ENCODE measurements around the gene RSKR.

Gene RSKR

DNA sequence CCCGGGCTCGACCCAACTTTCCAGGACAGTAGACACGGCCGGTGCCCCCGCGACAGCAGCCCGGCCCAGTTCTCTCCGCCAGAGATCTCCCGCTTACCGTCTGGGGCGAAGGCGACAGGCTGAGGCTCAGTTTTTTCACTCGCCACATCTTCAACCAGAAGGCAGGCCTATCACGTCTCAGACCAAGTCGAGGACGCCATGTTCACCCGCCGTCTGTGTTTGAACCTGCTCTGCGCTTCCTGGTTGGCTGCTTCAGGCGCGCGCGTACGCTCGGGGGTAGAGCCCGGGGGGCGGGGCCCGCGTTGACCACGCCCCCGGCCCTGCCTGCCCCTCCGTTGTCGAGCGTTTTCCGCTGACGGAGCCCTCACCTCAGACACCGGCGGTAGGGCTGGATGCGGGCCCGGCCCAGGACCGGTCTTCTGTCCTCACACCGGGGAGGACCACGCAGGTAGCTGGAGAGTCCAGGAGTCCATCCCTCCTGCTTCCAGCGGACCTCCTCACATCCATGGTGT, 15.1 kb downstream of the RSKR start, which contains the start of gene SPAG5:
Gene SPAG5 (minus strand): TSS at position 227 of the 512 bp plus-strand sequence. CDS start 79 bp downstream, at position 148.
- Histone ChIP-seq H3K27me3 (ENCODE audit: control insufficient read depth, insufficient read depth, low read length) (no peaks in the 10 kb centered on the region), H3K4me3 (ENCODE audit: low read length) (peak within 1 kb of the TSS; percentile 82), H3K4me1 (ENCODE audit: control insufficient read depth, insufficient read depth, low read length) (peaks cover 2% of the 10 kb centered on the region; the same call in 1 of the 2 replicates), H3K36me3 (ENCODE audit: control insufficient read depth, insufficient read depth, low read length) (no peaks in the 10 kb centered on the region), H3K27ac (ENCODE audit: low read length) (no peak within 1 kb of the TSS), H3K9me3 (ENCODE audit: control insufficient read depth, insufficient read depth, low read length) (no peaks in the 10 kb centered on the region)
- no CpG with 5 or more reads among the region's 44 CpGs for WGBS (ENCODE audit: insufficient coverage, insufficient read length)
- peak; percentile 85 for DNase-seq (ENCODE audit: low read depth, low spot score)

DNA sequence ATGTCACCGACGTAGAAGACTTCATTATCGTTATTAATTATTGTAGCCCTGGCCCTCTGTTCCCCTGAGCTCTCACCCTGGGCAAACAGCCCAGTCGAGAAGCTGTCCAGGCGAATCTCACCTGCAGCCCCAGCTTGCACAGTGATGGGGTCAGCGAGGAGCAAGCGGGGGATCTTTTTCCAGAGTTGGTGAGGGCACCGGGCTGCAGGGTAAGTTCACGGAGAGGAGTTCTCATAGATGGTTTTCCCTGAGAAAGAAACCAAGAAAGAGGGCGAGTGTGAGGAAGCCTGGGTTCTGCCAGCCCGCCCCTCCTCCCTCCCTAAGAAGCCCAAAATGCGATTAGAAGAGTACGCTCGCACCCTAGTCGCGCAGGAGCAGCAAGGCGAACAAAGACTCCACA, 15.6 kb downstream of the RSKR start:
- H3K36me3 ChIP-seq (ENCODE audit: control insufficient read depth, insufficient read depth, low read length): no peaks in the 10 kb centered on the region
- no peaks in the 10 kb centered on the region for H3K27me3 ChIP-seq (ENCODE audit: control insufficient read depth, insufficient read depth, low read length)
- H3K4me3 ChIP-seq (ENCODE audit: low read length): peak overlapping the region; percentile 82
- no peak for DNase-seq (ENCODE audit: low read depth, low spot score)
- no peak overlapping the region for H3K27ac ChIP-seq (ENCODE audit: low read length)
- H3K9me3 ChIP-seq (ENCODE audit: control insufficient read depth, insufficient read depth, low read length): no peaks in the 10 kb centered on the region
- peaks cover 2% of the 10 kb centered on the region; the same call in 1 of the 2 replicates for H3K4me1 ChIP-seq (ENCODE audit: control insufficient read depth, insufficient read depth, low read length)
- WGBS (ENCODE audit: insufficient coverage, insufficient read length): no CpG with 5 or more reads among the region's 17 CpGs

DNA sequence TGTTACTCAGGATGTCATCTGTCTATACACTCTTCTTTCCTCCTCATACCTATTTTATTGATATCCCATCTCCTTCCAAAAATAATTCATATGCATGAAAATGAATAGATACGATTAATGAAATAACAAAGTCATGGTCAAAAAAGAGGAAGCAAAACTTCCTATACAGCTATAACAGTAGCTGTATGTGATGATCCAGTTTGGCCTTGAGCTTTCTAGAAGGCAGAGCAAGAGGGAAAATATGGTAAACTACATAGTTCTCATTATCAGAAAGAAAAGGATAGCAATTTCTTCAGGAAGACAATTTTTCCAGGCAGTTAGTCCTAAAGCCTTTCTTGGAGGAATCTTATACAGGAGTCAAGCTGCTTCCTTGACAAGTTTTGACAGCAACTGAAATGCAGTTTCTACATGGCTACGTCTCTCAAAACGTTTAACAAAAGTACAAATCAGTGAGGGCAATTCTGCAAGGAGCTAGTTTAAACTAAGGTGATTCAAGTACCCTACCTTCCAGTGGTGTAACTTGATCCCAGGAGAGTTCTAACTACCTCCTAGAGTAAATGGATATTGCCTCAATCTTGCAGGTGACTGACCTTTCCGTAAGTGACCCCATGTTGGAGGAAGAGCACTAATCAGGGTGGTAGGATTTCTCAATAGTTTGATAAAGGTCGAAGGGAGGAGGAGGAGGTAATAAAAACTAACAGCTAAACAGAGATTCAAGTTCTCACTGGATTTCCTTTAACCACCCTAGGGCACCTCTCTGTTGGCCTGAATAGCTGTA, 16.2 kb downstream of the RSKR start:
- Histone ChIP-seq H3K36me3 (ENCODE audit: control insufficient read depth, insufficient read depth, low read length) (peaks cover under 1% of the 10 kb centered on the region; the same call in 1 of the 2 replicates), H3K9me3 (ENCODE audit: control insufficient read depth, insufficient read depth, low read length) (no peaks in the 10 kb centered on the region), H3K27me3 (ENCODE audit: control insufficient read depth, insufficient read depth, low read length) (no peaks in the 10 kb centered on the region), H3K4me1 (ENCODE audit: control insufficient read depth, insufficient read depth, low read length) (peaks cover 2% of the 10 kb centered on the region; the same call in 1 of the 2 replicates), H3K4me3 (ENCODE audit: low read length) (peak overlapping the region; percentile 82; the same call in 1 of the 2 replicates), H3K27ac (ENCODE audit: low read length) (no peak overlapping the region)
- WGBS (ENCODE audit: insufficient coverage, insufficient read length): 100% methylated on average over 1 of the region's 5 CpGs
- DNase-seq (ENCODE audit: low read depth, low spot score): no peak

DNA sequence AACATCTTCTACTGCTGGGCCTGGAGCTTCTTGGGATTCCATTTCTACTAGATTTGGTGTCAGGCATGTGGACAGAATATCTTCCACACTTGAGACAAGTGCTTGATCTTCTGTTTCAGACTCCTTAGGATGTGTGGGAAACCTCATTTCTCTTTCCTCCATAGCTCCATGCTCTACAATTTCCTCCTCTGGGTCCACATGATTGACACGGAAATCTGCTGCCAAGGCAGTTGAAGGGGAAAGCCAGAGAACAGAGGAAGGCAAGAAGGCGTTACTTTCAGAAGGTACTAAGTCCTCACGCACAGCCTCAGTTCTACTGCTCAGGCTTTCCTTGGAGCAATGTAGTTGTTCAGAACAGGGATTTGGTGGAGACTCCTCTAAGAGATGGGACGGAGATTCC, 21.7 kb downstream of the RSKR start:
- no peaks in the 10 kb centered on the region for H3K9me3 ChIP-seq (ENCODE audit: control insufficient read depth, insufficient read depth, low read length)
- no CpG with 5 or more reads among the region's 4 CpGs for WGBS (ENCODE audit: insufficient coverage, insufficient read length)
- no peaks in the 10 kb centered on the region for H3K4me1 ChIP-seq (ENCODE audit: control insufficient read depth, insufficient read depth, low read length)
- peaks cover 20% of the 10 kb centered on the region; the same call in 1 of the 2 replicates for H3K36me3 ChIP-seq (ENCODE audit: control insufficient read depth, insufficient read depth, low read length)
- H3K27me3 ChIP-seq (ENCODE audit: control insufficient read depth, insufficient read depth, low read length): no peaks in the 10 kb centered on the region
- no peak overlapping the region for H3K27ac ChIP-seq (ENCODE audit: low read length)
- H3K4me3 ChIP-seq (ENCODE audit: low read length): no peak overlapping the region
- no peak for DNase-seq (ENCODE audit: low read depth, low spot score)

DNA sequence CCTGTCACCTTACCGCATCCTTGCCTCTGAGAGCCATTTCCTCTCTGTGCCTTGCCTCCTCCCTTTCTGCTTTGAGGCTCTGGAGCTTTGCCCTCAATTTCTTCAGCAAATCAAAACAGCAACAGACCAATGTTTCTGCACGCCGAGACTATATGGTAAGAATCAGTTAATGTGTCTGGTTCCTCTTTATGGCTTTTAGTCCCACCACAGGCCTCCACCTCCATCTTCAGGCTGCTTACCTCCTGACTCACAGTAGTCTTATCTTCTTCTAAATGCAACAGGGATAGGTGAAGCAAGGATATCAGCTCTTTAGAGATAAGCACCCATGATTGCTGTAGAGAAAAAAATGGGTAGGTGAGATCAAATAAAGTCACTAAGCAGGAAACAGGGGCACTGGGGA, 28.1 kb downstream of the RSKR start:
- H3K4me1 ChIP-seq (ENCODE audit: control insufficient read depth, insufficient read depth, low read length): no peaks in the 10 kb centered on the region
- DNase-seq (ENCODE audit: low read depth, low spot score): no peak
- H3K27ac ChIP-seq (ENCODE audit: low read length): no peak overlapping the region
- WGBS (ENCODE audit: insufficient coverage, insufficient read length): no CpG with 5 or more reads among the region's 3 CpGs
- no peaks in the 10 kb centered on the region for H3K9me3 ChIP-seq (ENCODE audit: control insufficient read depth, insufficient read depth, low read length)
- no peak overlapping the region for H3K4me3 ChIP-seq (ENCODE audit: low read length)
- no peaks in the 10 kb centered on the region for H3K27me3 ChIP-seq (ENCODE audit: control insufficient read depth, insufficient read depth, low read length)
- H3K36me3 ChIP-seq (ENCODE audit: control insufficient read depth, insufficient read depth, low read length): peaks cover 46% of the 10 kb centered on the region

DNA sequence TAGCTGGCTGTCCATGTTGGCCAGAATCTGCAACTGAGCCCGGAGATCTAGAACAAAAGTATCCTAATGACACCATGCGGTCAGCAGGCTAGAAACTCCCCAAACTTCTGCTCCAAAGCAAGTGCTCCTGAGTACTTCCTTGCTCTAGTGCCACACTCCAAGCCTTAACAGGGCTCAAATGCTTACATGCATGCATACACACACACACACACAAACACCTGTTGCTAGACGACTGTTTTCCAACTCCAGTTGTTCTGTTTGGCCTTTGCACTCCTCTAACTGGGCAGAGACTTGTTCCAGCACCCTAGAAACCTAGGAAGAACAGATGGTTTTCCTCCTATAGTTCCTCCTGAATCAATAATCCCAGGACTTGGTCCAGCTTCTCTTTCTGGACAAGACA, 29.6 kb downstream of the RSKR start:
- peaks cover 50% of the 10 kb centered on the region for H3K36me3 ChIP-seq (ENCODE audit: control insufficient read depth, insufficient read depth, low read length)
- no CpG with 5 or more reads among the region's 3 CpGs for WGBS (ENCODE audit: insufficient coverage, insufficient read length)
- no peak for DNase-seq (ENCODE audit: low read depth, low spot score)

DNA sequence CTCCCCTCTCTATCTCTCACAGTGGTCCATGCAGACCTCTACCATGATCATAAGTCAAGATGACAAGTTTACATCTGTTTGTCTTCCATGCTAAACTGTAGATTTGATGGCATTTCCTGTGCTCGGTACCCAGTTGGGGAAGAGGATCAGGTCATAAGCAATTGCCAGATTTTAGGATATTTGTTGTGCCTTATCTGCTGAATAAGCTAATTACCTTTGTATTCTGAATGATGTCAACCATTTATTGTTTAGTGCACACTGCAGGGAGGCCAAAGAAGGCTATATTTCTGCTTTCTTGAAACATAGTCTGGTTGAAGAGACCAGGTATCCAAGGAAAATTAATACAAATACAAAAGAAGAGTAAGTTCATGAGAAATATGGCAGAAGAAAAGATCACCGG, 31.5 kb downstream of the RSKR start:
- Histone ChIP-seq H3K9me3 (ENCODE audit: control insufficient read depth, insufficient read depth, low read length) (no peaks in the 10 kb centered on the region), H3K4me3 (ENCODE audit: low read length) (no peak overlapping the region), H3K36me3 (ENCODE audit: control insufficient read depth, insufficient read depth, low read length) (peaks cover 61% of the 10 kb centered on the region), H3K27ac (ENCODE audit: low read length) (no peak overlapping the region), H3K4me1 (ENCODE audit: control insufficient read depth, insufficient read depth, low read length) (no peaks in the 10 kb centered on the region), H3K27me3 (ENCODE audit: control insufficient read depth, insufficient read depth, low read length) (no peaks in the 10 kb centered on the region)
- no CpG with 5 or more reads among the region's 2 CpGs for WGBS (ENCODE audit: insufficient coverage, insufficient read length)
- DNase-seq (ENCODE audit: low read depth, low spot score): no peak

More for the DNA sequence above, 29.6 kb downstream of the RSKR start:
- H3K4me1 ChIP-seq (ENCODE audit: control insufficient read depth, insufficient read depth, low read length): no peaks in the 10 kb centered on the region
- H3K9me3 ChIP-seq (ENCODE audit: control insufficient read depth, insufficient read depth, low read length): no peaks in the 10 kb centered on the region
- H3K27me3 ChIP-seq (ENCODE audit: control insufficient read depth, insufficient read depth, low read length): no peaks in the 10 kb centered on the region
- H3K27ac ChIP-seq (ENCODE audit: low read length): no peak overlapping the region
- H3K4me3 ChIP-seq (ENCODE audit: low read length): no peak overlapping the region

DNA sequence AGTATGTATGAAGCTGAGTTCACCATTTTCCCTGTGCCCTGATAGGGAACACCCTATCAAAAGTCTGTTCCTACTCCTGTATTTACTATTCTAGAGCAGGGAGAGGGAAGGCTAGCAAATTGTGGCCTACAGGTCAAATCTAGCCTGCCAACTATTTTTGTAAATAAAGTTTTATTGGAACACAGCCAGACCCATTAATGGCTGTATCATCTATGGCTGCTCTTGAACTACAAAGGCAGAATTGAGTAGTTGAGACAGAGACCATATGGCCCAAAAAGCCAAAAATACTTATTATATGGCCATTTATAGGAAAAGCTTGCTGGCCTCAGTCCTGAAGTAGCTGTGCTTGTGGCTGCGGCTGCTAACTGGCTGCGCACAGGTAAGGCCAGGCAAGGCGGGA, 33.0 kb downstream of the RSKR start:
- no peak for DNase-seq (ENCODE audit: low read depth, low spot score)
- H3K27ac ChIP-seq (ENCODE audit: low read length): no peak overlapping the region
- H3K9me3 ChIP-seq (ENCODE audit: control insufficient read depth, insufficient read depth, low read length): no peaks in the 10 kb centered on the region
- H3K4me1 ChIP-seq (ENCODE audit: control insufficient read depth, insufficient read depth, low read length): peaks cover 4% of the 10 kb centered on the region; the same call in 1 of the 2 replicates
- no peak overlapping the region for H3K4me3 ChIP-seq (ENCODE audit: low read length)
- no peaks in the 10 kb centered on the region for H3K27me3 ChIP-seq (ENCODE audit: control insufficient read depth, insufficient read depth, low read length)
- H3K36me3 ChIP-seq (ENCODE audit: control insufficient read depth, insufficient read depth, low read length): peaks cover 57% of the 10 kb centered on the region
- WGBS (ENCODE audit: insufficient coverage, insufficient read length): no CpG with 5 or more reads among the region's 3 CpGs

DNA sequence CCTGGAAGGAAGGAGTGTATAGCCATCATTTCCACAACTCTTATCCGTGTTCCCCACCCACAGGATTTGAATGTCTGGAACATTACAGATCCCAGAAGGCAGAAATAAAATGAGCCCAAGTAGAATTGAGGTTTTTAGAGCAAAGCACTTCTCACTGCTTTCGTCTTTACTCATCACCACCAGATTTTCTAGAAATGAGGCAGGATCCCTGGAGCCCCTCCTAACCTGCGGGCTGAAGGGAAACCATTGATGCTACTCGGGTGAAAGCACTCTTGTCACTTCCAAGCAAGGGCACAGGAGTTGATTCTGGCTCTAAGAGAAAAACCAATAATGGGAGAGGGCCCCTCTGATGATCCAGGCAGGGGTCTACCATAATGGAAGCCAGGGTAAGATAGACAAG, 34.5 kb downstream of the RSKR start:
- H3K9me3 ChIP-seq (ENCODE audit: control insufficient read depth, insufficient read depth, low read length): no peaks in the 10 kb centered on the region
- H3K27me3 ChIP-seq (ENCODE audit: control insufficient read depth, insufficient read depth, low read length): no peaks in the 10 kb centered on the region
- no peak for DNase-seq (ENCODE audit: low read depth, low spot score)
- peaks cover 43% of the 10 kb centered on the region for H3K36me3 ChIP-seq (ENCODE audit: control insufficient read depth, insufficient read depth, low read length)
- H3K4me3 ChIP-seq (ENCODE audit: low read length): no peak overlapping the region
- no CpG with 5 or more reads among the region's 4 CpGs for WGBS (ENCODE audit: insufficient coverage, insufficient read length)
- no peak overlapping the region for H3K27ac ChIP-seq (ENCODE audit: low read length)
- H3K4me1 ChIP-seq (ENCODE audit: control insufficient read depth, insufficient read depth, low read length): peaks cover 4% of the 10 kb centered on the region; the same call in 1 of the 2 replicates

DNA sequence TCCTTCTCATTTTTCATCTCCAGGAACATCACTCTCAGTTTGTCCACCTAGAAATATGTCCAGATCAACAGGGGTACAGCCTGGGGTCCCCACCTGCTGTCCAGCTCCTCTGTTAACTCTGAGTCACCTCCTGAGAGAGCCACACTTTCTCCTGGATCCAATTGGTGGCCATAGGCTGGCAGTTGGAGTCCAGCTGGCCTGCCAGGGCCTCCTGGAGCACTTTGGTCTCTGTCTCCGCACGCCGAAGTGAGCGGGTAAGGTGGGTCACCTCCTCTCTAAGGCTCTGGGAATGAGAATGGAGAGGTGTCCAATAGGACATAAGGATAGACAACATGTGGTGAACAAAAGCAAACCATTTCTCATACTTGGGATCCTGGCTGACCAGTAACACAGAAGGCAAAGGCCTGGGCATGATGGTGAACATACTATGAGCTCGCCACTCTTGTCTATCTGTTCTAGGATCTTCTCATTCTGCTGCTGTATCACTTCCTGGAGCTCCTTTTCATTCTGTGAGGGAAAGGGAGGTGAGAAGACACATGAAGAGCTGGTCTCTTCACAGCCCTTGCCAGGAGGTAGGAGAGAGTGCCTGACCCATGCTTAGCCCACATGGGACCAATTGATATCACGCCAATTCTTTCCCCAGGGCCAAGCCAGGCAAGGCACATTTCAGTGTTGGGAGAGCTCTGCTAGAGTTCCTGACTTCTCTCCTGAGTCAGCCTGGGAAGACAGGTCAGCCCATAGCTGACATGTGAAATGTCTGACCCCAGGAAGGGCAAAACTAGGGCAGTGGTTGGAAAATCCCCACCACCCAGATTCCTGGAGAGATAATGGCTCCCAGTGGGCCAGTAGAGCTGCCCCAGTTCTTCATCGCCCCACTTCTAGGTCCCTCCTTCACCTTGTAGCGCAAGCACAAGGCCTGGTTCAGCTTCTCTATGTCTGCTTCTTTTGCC, 35.5 kb downstream of the RSKR start:
- Histone ChIP-seq H3K27ac (ENCODE audit: low read length) (no peak overlapping the region), H3K4me1 (ENCODE audit: control insufficient read depth, insufficient read depth, low read length) (peaks cover 4% of the 10 kb centered on the region; the same call in 1 of the 2 replicates), H3K4me3 (ENCODE audit: low read length) (no peak overlapping the region), H3K36me3 (ENCODE audit: control insufficient read depth, insufficient read depth, low read length) (peaks cover 33% of the 10 kb centered on the region; the same call in 1 of the 2 replicates), H3K9me3 (ENCODE audit: control insufficient read depth, insufficient read depth, low read length) (no peaks in the 10 kb centered on the region), H3K27me3 (ENCODE audit: control insufficient read depth, insufficient read depth, low read length) (no peaks in the 10 kb centered on the region)
- no CpG with 5 or more reads among the region's 8 CpGs for WGBS (ENCODE audit: insufficient coverage, insufficient read length)
- DNase-seq (ENCODE audit: low read depth, low spot score): no peak
